Astrocyte of the cerebellum (primary cell): ENCODE results near the gene DIS3L2.

Experiments
- DNase-seq: peaks from one replicate; pipeline ENCODE4 v3.0.0-alpha.2; 2011; ENCODE audit warnings: low read depth
- H3K4me3 ChIP-seq: 2 replicates; pipeline ENCODE4 v1.5.1; 2011; ENCODE audit warnings: mild to moderate bottlenecking, low read depth, low read length, moderate library complexity
- CTCF ChIP-seq: IDR thresholded peaks from 2 replicates; pipeline ENCODE4 v1.5.1; 2012; ENCODE audit warnings: low read length, low read depth, moderate library complexity, mild to moderate bottlenecking; ENCODE audit errors: missing control alignments
- in situ Hi-C: cut with HindIII; loops from 2 replicates; pipeline ENCODE4 v1.10.0; 2017; ENCODE audit warnings: low sequenced_read_pairs

The DIS3L2 gene

GRCh38 chr2:232097260-232097659 is 135.7 kb downstream of the DIS3L2 start:
- in situ Hi-C loops, result no loop called here
- no peak overlapping the region for H3K4me3 ChIP-seq
- DNase-seq, result no peak
- TF ChIP-seq CTCF, result no peak

DNA sequence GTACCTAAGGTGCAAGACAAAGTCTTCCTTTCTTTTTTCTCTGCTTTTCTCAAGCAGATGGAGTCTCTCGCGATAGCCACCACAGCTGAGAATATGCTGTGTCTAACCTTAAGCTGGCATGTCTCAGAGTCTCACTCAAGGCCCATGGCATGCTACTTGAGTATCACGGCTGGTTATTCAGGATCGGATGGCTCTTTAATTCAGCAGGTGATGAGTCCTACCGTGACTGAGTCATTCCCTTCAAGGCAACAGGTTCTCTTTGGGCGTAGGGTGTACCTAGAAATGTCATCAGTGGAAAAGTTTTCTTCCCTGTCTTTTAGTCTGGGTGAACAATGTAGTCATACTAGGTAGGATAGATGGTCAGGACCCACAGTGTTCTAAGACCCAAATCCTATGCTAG is 136.2 kb downstream of the DIS3L2 start:
- in situ Hi-C loops, result no loop called here
- no peak overlapping the region for H3K4me3 ChIP-seq
- no peak for DNase-seq
- no peak for TF ChIP-seq CTCF

GRCh38 chr2:232102380-232102779 is 140.9 kb downstream of the DIS3L2 start:
- in situ Hi-C loops, result no loop called here
- no peak for TF ChIP-seq CTCF
- no peak overlapping the region for H3K4me3 ChIP-seq
- no peak for DNase-seq

DNA sequence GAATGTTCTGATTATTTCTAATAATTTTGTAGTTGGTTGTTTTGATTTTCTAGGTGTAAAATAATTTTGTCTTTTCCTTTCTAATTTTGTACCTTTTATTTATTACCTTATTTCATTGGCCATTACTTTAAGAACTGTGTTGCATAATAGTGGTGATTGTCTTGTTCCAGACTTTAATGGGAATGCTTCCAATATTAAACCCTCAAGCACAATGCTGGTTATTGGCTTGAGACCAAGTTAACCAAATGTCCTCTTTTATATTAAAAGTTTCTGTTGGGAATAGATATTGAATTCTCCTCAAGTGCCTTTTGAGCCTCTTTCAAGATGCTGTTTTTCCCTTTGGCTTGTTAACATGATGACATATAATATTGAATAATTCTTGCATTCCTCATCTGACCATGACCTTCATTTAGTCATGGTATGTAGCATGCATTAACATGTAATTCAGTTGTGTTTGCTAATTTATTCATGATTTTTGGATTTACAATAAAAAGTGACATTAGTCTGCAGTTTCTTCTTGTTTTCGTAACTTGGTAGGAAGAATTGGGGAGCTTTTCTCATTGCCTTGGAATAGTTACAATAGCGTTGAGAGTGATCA is 141.7 kb downstream of the DIS3L2 start:
- peak; percentile 80 for DNase-seq
- in situ Hi-C loops, result no loop called here
- H3K4me3 ChIP-seq, result no peak overlapping the region
- TF ChIP-seq CTCF, result no peak

GRCh38 chr2:232104076-232104646 is 142.6 kb downstream of the DIS3L2 start:
- H3K4me3 ChIP-seq, result no peak overlapping the region
- in situ Hi-C loops, result no loop called here
- DNase-seq, result no peak
- no peak for TF ChIP-seq CTCF

- DNase-seq, result no peak
- TF ChIP-seq CTCF, result no peak
- H3K4me3 ChIP-seq, result no peak overlapping the region
- in situ Hi-C loops, result no loop called here
Observed at GRCh38 chr2:232111551-232111950, 150.0 kb downstream of the DIS3L2 start.
